K562 (cell line): ENCODE measurements around the gene DCAKD. TPM values are rescaled to one million over a fixed set of nuclear protein-coding genes. Genes with fewer than 3 reads are reported as not detected.
A peak's percentile ranks its signal among the peaks of the same experiment; 100 is the strongest.

ENCODE experiments used
- ATAC-seq: fragments of 200-7000 bp; cut with Tn5 transposase; 3 replicates; pipeline ENCODE4 v1.9.1; 2020; ENCODE audit warnings: moderate library complexity
- BruUV-seq: library from RNA; stranded (reverse); fragments of 400-500 nt; replicated peaks from 2 replicates; lab custom pipeline; 2021; lab: Mats Ljungman, UMichigan
- CTCF ChIA-PET: fragments of 300-600 bp; formaldehyde crosslinking; extraction: SDS; loops from one replicate; lab custom pipeline; 2021; ENCODE audit warnings: low intra/inter-chr PET ratio; lab: Yijun Ruan, JAX
- POLR2A ChIA-PET: fragments of 300-600, 350-650 bp; sonication (Branson Sonifier 250); formaldehyde crosslinking; extraction: SDS; loops from one replicate; lab custom pipeline; 2021; ENCODE audit warnings: antibody characterized with exemption, inconsistent platforms; lab: Yijun Ruan, JAX
- DNase-seq, 4 experiments: peaks; one replicate each; pipeline versions ENCODE4 v3.0.0 to v3.0.0-alpha.2; 2011 to 2018; ENCODE audit warnings: low spot score in 3 of 4, mixed read lengths in 3 of 4; ENCODE audit errors: extremely low read depth in 1 of 4
- FAIRE-seq: peaks from 2 replicates; lab custom pipeline; 2011; peaks lifted over from hg19 to GRCh38; lab: Jason Lieb, UNC
- H2AFZ ChIP-seq: 2 replicates; pipeline ENCODE4 v1.6.0; 2011; ENCODE audit warnings: low read depth, low read length, control low read depth, inconsistent platforms
- H3K27ac ChIP-seq: fragments of 200-600 bp; 3 replicates; pipeline ENCODE4 v1.8.0; 2011; ENCODE audit warnings: low read depth, mild to moderate bottlenecking, control low read depth, inconsistent platforms, low read length, moderate library complexity, mixed read lengths; ENCODE audit errors: extremely low read depth
- H3K27me3 ChIP-seq, 2 experiments: fragments of 300-600 bp in 1 of 2; 2 replicates in 1 of 2; 3 replicates in 1 of 2; pipeline versions ENCODE4 v1.6.0 to v1.8.0; 2011; ENCODE audit warnings: inconsistent platforms in 2 of 2, low read length in 2 of 2, mild to moderate bottlenecking in 1 of 2, mixed read lengths in 1 of 2, moderate library complexity in 1 of 2; ENCODE audit not compliant: control insufficient read depth in 2 of 2, insufficient read depth in 2 of 2
- H3K36me3 ChIP-seq: fragments of 300-600 bp; 3 replicates; pipeline ENCODE4 v1.8.0; 2011; ENCODE audit warnings: mild to moderate bottlenecking, low read length, inconsistent platforms; ENCODE audit not compliant: control insufficient read depth, insufficient read depth
- H3K4me1 ChIP-seq, 2 experiments: fragments of 200-600 bp in 1 of 2; replicated peaks in 1 of 2; 2 replicates in 1 of 2; 3 replicates in 1 of 2; pipeline versions ENCODE4 v1.5.1 to v1.8.0; 2011; ENCODE audit warnings: inconsistent platforms in 2 of 2, low read length in 2 of 2, mild to moderate bottlenecking in 1 of 2, mixed read lengths in 1 of 2, moderate library complexity in 1 of 2; ENCODE audit not compliant: control insufficient read depth in 2 of 2, insufficient read depth in 2 of 2
- H3K4me2 ChIP-seq: 2 replicates; pipeline ENCODE4 v1.6.1; 2011; ENCODE audit warnings: low read length, control low read depth, inconsistent platforms, mixed read lengths; ENCODE audit not compliant: insufficient read depth
- H3K4me3 ChIP-seq: fragments of 200-600 bp; sonication (generic), shearing (Covaris generic); 2 replicates; pipeline ENCODE4 v1.5.1; 2016; ENCODE audit warnings: control low read depth, inconsistent platforms
- H3K79me2 ChIP-seq: fragments of 200-600 bp; 3 replicates; pipeline ENCODE4 v1.8.0; 2011; ENCODE audit warnings: low read length, inconsistent platforms; ENCODE audit not compliant: control insufficient read depth, insufficient read depth
- H3K9ac ChIP-seq, 2 experiments: 2 replicates each; pipeline versions ENCODE4 v1.6.0 to v1.6.1; 2011; ENCODE audit warnings: low read depth in 2 of 2, low read length in 2 of 2, control low read depth in 1 of 2, inconsistent platforms in 1 of 2, mild to moderate bottlenecking in 1 of 2, mixed read lengths in 1 of 2; ENCODE audit not compliant: insufficient read depth in 1 of 2
- H3K9me1 ChIP-seq: one replicate; pipeline ENCODE4 v1.6.0; 2011; ENCODE audit warnings: inconsistent platforms, mild to moderate bottlenecking, low read length, moderate library complexity; ENCODE audit not compliant: control insufficient read depth, insufficient read depth
- H3K9me3 ChIP-seq: replicated peaks from 2 replicates; pipeline ENCODE4 v1.5.1; 2011; ENCODE audit warnings: low read depth, low read length, inconsistent platforms; ENCODE audit not compliant: control insufficient read depth, insufficient read depth
- H4K20me1 ChIP-seq: replicated peaks from 2 replicates; pipeline ENCODE4 v1.6.1; 2011; ENCODE audit warnings: low read length, inconsistent platforms, mixed read lengths; ENCODE audit not compliant: control insufficient read depth, insufficient read depth
- GTF2F1 ChIP-seq: IDR thresholded peaks from 2 replicates; pipeline ENCODE4 v1.6.1; 2011; ENCODE audit warnings: low read depth, low read length, improper control_type of control experiment
- JUND ChIP-seq, 2 experiments: IDR thresholded peaks; 2 replicates in 1 of 2; 3 replicates in 1 of 2; pipeline ENCODE4 v1.6.1; 2011; ENCODE audit warnings: borderline replicate concordance in 2 of 2, low read depth in 2 of 2, low read length in 2 of 2, improper control_type of control experiment in 1 of 2, missing biosample characterization in 1 of 2, missing genetic modification characterization in 1 of 2, missing genetic modification reagents in 1 of 2
- NCOA1 ChIP-seq: fragments of 450-650 bp; IDR thresholded peaks from 2 replicates; pipeline ENCODE4 v1.6.1; 2016; ENCODE audit warnings: low read depth
- POLR2AphosphoS5 ChIP-seq: IDR thresholded peaks from 2 replicates; pipeline ENCODE4 v1.6.1; 2011; ENCODE audit warnings: mild to moderate bottlenecking, low read depth, low read length, moderate library complexity; ENCODE audit not compliant: control insufficient read depth, insufficient read depth
- POLR2G ChIP-seq: fragments of 200-400 bp; formaldehyde crosslinking; IDR thresholded peaks from 2 replicates; pipeline ENCODE4 v1.6.1; 2017; ENCODE audit warnings: low read depth, mild to moderate bottlenecking, antibody characterized with exemption, low read length, moderate library complexity
- RBM22 ChIP-seq: fragments of 200-400 bp; formaldehyde crosslinking; IDR thresholded peaks from 2 replicates; pipeline ENCODE4 v1.6.1; 2018; ENCODE audit warnings: low read length, low read depth; ENCODE audit not compliant: poor library complexity, severe bottlenecking
- WGBS: fragments of 100-300 bp; shearing (Covaris generic); methylation state at CpG from one replicate; pipeline ENCODE4 v1.1.6; 2016; ENCODE audit warnings: low coverage, mixed read lengths; ENCODE audit not compliant: insufficient coverage; ENCODE audit errors: missing lambda C conversion rate; 5-methylcytosine and 5-hydroxymethylcytosine counted together
- in situ Hi-C: fragments of 300-500 bp; cut with MboI; formaldehyde crosslinking; loops from 4 replicates; pipeline ENCODE4 v1.15.0; 2018; ENCODE audit warnings: inconsistent platforms, mixed read lengths
- intact Hi-C: fragments of 100-400 bp; cut with micrococcal nuclease; formaldehyde crosslinking; loops from 2 replicates; pipeline ENCODE4 v1.14.2; 2022
- polyA plus RNA-seq, 8 experiments: library from polyadenylated mRNA; depleted of rRNA in 4 of 8; stranded (reverse) in 5 of 8; unstranded in 3 of 8; fragments of >200 nt; fragmentation: Nextera tagmentation in 2 of 8; fragmentation: Illumina TruSeq in 1 of 8; extraction: Ambion mirVana in 2 of 8; extraction: Trizol in 1 of 8; gene quantifications; 2 replicates each; pipeline versions ENCODE4 v1.2.1 to v1.2.3, GENCODE V29; 2011 to 2014; ENCODE audit warnings: inconsistent platforms in 1 of 8, missing spikeins in 1 of 8
- total RNA-seq, 7 experiments: library from RNA; depleted of rRNA in 6 of 7; stranded (reverse); fragments of >200 nt in 6 of 7; fragmentation: Illumina TruSeq in 2 of 7; extraction: Trizol in 2 of 7; gene quantifications; 2 replicates each; pipeline versions ENCODE4 v1.2.1 to v1.2.3, GENCODE V29; 2011 to 2021; ENCODE audit warnings: low replicate concordance in 1 of 7

The DCAKD gene
- total and polyA plus RNA-seq, 9 of the 15 experiments (the other 6 are each of a cell fraction or from before 2014, with no cell fraction given), result 7.9 to 35.5 (median 21.4) TPM

DNA sequence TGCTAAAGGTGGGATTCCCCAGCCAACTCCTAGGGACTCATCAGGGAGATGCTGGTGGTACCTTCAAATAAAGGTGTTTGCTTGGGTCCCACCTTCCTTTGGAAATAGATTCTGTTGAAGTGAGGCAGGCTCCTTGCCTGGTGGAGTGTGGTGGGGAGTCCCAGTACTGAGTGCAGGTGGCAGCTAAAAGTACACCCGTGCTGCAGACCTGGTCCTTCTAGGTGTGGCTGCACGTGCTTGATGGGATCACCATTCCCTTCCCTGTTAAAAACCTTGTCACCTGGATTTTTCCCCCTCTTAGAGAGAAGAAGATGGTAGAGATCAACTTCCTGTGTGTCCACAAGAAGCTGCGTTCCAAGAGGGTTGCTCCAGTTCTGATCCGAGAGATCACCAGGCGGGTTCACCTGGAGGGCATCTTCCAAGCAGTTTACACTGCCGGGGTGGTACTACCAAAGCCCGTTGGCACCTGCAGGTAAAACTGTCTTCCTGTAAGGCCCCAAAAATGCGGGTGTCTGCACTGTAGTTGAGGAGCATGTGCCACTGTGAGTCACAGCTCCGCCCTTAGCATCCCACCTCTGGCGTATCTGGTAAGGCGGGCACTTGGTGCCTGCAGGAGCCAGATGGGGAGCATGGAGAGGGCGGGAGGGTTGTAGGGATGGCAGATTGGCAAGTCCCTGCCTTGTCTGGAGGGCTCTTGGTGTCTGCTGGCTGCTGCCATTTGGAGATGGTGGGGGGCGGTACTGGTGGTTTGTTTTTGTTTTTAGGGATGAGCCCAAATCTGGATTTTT, 46.8 kb upstream of the DCAKD start:
- POLR2A ChIA-PET, result interaction anchor here (0.6 to 1.6 kb wide), 7 partner anchors 11 to 178 kb away, joined by 3 to 5 read pairs (median 3); no protein-coding TSS in a partner anchor
- intact Hi-C loops, result loop anchor here (5.0 kb wide), 1 partner anchor 81 kb away; no protein-coding TSS in a partner anchor

More for the DNA sequence above, 46.8 kb upstream of the DCAKD start:
- FAIRE-seq (no peak), ATAC-seq (no peak), DNase-seq (no peak)
- in situ Hi-C loops, result no loop called here
- peak overlapping the region in 1 of 2 experiments; percentile 30; a peak in 1 of 4 replicates for H3K9ac ChIP-seq
- no peaks in the 10 kb centered on the region for H3K9me1 ChIP-seq
- WGBS, result 90% methylated on average over 13 of the region's 13 CpGs
- H3K27ac ChIP-seq, result no peak overlapping the region
- H3K36me3 ChIP-seq, result peaks cover 91% of the 10 kb centered on the region
- no peaks in the 10 kb centered on the region for H3K4me1 ChIP-seq
- BruUV-seq, result no TSS peak
- no peak overlapping the region for H3K4me3 ChIP-seq
- CTCF ChIA-PET, result interaction anchor here (0.6 to 1.8 kb wide), 6 partner anchors 33 to 323 kb away, joined by 3 to 10 read pairs (median 6); partner anchors contain the start of gene PLCD3
- H3K4me2 ChIP-seq, result no peak overlapping the region
- H4K20me1 ChIP-seq, result 0 out of 2 replicates have a peak, but pooled peaks cover 8% of the 10 kb centered on the region
- H3K9me3 ChIP-seq, result no peaks in the 10 kb centered on the region
- peak; percentile 12 for TF ChIP-seq RBM22
- no peak for TF ChIP-seq NCOA1
- peak; percentile 31; the same call in 1 of the 2 replicates for TF ChIP-seq POLR2AphosphoS5
- TF ChIP-seq JUND (IDR thresholded peaks at IDR 0.05; ENCODE audit: borderline replicate concordance, low read depth, low read length), result no peak
- no peak for TF ChIP-seq JUND (tag; IDR thresholded peaks at IDR 0.05; ENCODE audit: borderline replicate concordance, low read depth, low read length)
- TF ChIP-seq GTF2F1, result no peak
- 0 out of 2 replicates have a peak, but pooled peaks have one; percentile 33 for TF ChIP-seq POLR2G
- H3K27me3 ChIP-seq, result no peaks in the 10 kb centered on the region
- no peak overlapping the region for H2AFZ ChIP-seq
- no peaks in the 10 kb centered on the region for H3K79me2 ChIP-seq
